SK-N-SH (cell line): Measurements from ENCODE around the gene GFI1B. TPM values are rescaled to one million over a fixed set of nuclear protein-coding genes. Genes with fewer than 3 reads are reported as not detected.

ENCODE experiments used
- CTCF ChIA-PET: fragments of 300-600, 350-600 bp; formaldehyde crosslinking; extraction: SDS; loops from one replicate; lab custom pipeline; 2021; lab: Yijun Ruan, JAX
- POLR2A ChIA-PET: fragments of 350-600 bp; sonication (Branson Sonifier 250); formaldehyde crosslinking; extraction: SDS; loops from one replicate; lab custom pipeline; 2020; ENCODE audit warnings: antibody characterized with exemption, inconsistent platforms; lab: Yijun Ruan, JAX
- DNase-seq: peaks from one replicate; pipeline ENCODE4 v3.0.0; 2012
- H2AFZ ChIP-seq: fragments of 200-600 bp; sonication (generic); 2 replicates; pipeline ENCODE4 v1.8.1; 2016; ENCODE audit warnings: antibody characterized with exemption, mild to moderate bottlenecking, low read depth
- H3F3A ChIP-seq: fragments of 200-600 bp; sonication (generic); replicated peaks from 2 replicates; pipeline ENCODE3; 2016; ENCODE audit warnings: antibody characterized with exemption, mild to moderate bottlenecking; ENCODE audit not compliant: insufficient read depth
- H3K27ac ChIP-seq, 2 experiments: fragments of 200-500 bp in 1 of 2; fragments of 200-600 bp in 1 of 2; sonication (Bioruptor generic) in 1 of 2; sonication (generic), shearing (Covaris generic) in 1 of 2; 2 replicates each; pipeline versions ENCODE4 v1.5.1 to v1.6.1; 2014 to 2016; ENCODE audit warnings: low read depth in 2 of 2, inconsistent platforms in 1 of 2, low read length in 1 of 2, mild to moderate bottlenecking in 1 of 2, mixed read lengths in 1 of 2
- H3K27me3 ChIP-seq: fragments of 200-600 bp; sonication (generic), shearing (Covaris generic); 2 replicates; pipeline ENCODE4 v1.6.1; 2016; ENCODE audit warnings: mixed run types; ENCODE audit not compliant: insufficient read depth
- H3K36me3 ChIP-seq, 2 experiments: fragments of 200-500 bp in 1 of 2; fragments of 200-600 bp in 1 of 2; sonication (Bioruptor generic) in 1 of 2; sonication (generic) in 1 of 2; replicated peaks in 1 of 2; 2 replicates each; pipeline versions ENCODE3 to v1.5.1; 2014 to 2016; ENCODE audit warnings: low read length in 1 of 2, mild to moderate bottlenecking in 1 of 2; ENCODE audit not compliant: insufficient read depth in 2 of 2, control insufficient read depth in 1 of 2
- H3K4me1 ChIP-seq, 2 experiments: fragments of 200-500 bp in 1 of 2; fragments of 200-600 bp in 1 of 2; sonication (Bioruptor generic) in 1 of 2; sonication (generic), shearing (Covaris generic) in 1 of 2; 2 replicates each; pipeline versions ENCODE4 v1.5.1 to v1.6.1; 2014 to 2016; ENCODE audit warnings: low read depth in 1 of 2, low read length in 1 of 2, mixed run types in 1 of 2; ENCODE audit not compliant: insufficient read depth in 2 of 2, control insufficient read depth in 1 of 2
- H3K4me2 ChIP-seq: fragments of 200-600 bp; sonication (generic), shearing (Covaris generic); 2 replicates; pipeline ENCODE4 v1.6.1; 2017; ENCODE audit warnings: mixed run types
- H3K4me3 ChIP-seq, 2 experiments: fragments of 200-500 bp in 1 of 2; fragments of 200-600 bp in 1 of 2; sonication (Bioruptor generic) in 1 of 2; sonication (generic), shearing (Covaris generic) in 1 of 2; 2 replicates each; pipeline versions ENCODE4 v1.5.1 to v1.8.1; 2014 to 2016; ENCODE audit warnings: low read depth in 2 of 2, inconsistent platforms in 1 of 2, low read length in 1 of 2, mild to moderate bottlenecking in 1 of 2, mixed read lengths in 1 of 2, moderate library complexity in 1 of 2
- H3K79me2 ChIP-seq: fragments of 200-600 bp; sonication (generic); 2 replicates; pipeline ENCODE4 v1.8.1; 2017; ENCODE audit warnings: mild to moderate bottlenecking; ENCODE audit not compliant: insufficient read depth
- H3K9ac ChIP-seq: fragments of 200-600 bp; sonication (generic); 2 replicates; pipeline ENCODE4 v1.6.1; 2017; ENCODE audit warnings: mixed run types
- H3K9me2 ChIP-seq: fragments of 200-600 bp; sonication (generic); 2 replicates; pipeline ENCODE4 v1.6.1; 2017; ENCODE audit warnings: mixed run types
- H3K9me3 ChIP-seq: fragments of 200-600 bp; sonication (generic); 2 replicates; pipeline ENCODE4 v1.6.1; 2017; ENCODE audit warnings: mixed run types, mild to moderate bottlenecking, moderate library complexity
- H4K20me1 ChIP-seq: fragments of 200-600 bp; sonication (generic); 2 replicates; pipeline ENCODE4 v1.6.1; 2017; ENCODE audit warnings: mild to moderate bottlenecking, mixed run types; ENCODE audit not compliant: insufficient read depth
- CHD2 ChIP-seq: fragments of 150-350 bp; IDR thresholded peaks from 2 replicates; pipeline ENCODE4 v1.6.1; 2018; ENCODE audit warnings: low read length; ENCODE audit not compliant: partially characterized antibody
- ELF1 ChIP-seq: IDR thresholded peaks from 2 replicates; pipeline ENCODE4 v1.4.0; 2012
- EZH2phosphoT487 ChIP-seq: fragments of 200-600 bp; sonication (generic); IDR thresholded peaks from 2 replicates; pipeline ENCODE4 v1.6.1; 2017; ENCODE audit warnings: low read depth, mixed run types, mild to moderate bottlenecking, antibody characterized with exemption, moderate library complexity, borderline replicate concordance
- IRF3 ChIP-seq: fragments of 150-350 bp; IDR thresholded peaks from 2 replicates; pipeline ENCODE4 v1.6.1; 2016; ENCODE audit warnings: mild to moderate bottlenecking, low read depth, low read length
- MXI1 ChIP-seq: IDR thresholded peaks from 2 replicates; pipeline ENCODE4 v1.6.1; 2012; ENCODE audit warnings: mild to moderate bottlenecking, low read depth, low read length, improper control_type of control experiment
- NFIC ChIP-seq: IDR thresholded peaks from 2 replicates; pipeline ENCODE4 v1.4.0; 2012; ENCODE audit warnings: borderline replicate concordance
- RAD21 ChIP-seq: IDR thresholded peaks from 2 replicates; pipeline ENCODE4 v1.6.1; 2012; ENCODE audit warnings: mild to moderate bottlenecking, low read length
- REST ChIP-seq: IDR thresholded peaks from 2 replicates; pipeline ENCODE4 v1.6.1; 2012; ENCODE audit warnings: mild to moderate bottlenecking, low read depth, low read length, moderate library complexity
- SIN3A ChIP-seq: IDR thresholded peaks from 2 replicates; pipeline ENCODE4 v1.6.1; 2012; ENCODE audit warnings: low read depth, mild to moderate bottlenecking, low read length, moderate library complexity, borderline replicate concordance
- TAF1 ChIP-seq: IDR thresholded peaks from 2 replicates; pipeline ENCODE4 v1.6.1; 2012; ENCODE audit warnings: low read depth, mild to moderate bottlenecking, low read length, moderate library complexity, borderline replicate concordance
- TEAD4 ChIP-seq: IDR thresholded peaks from 2 replicates; pipeline ENCODE4 v1.4.0; 2012; ENCODE audit warnings: mild to moderate bottlenecking, borderline replicate concordance; ENCODE audit not compliant: insufficient read depth
- YY1 ChIP-seq: IDR thresholded peaks from 2 replicates; pipeline ENCODE4 v1.4.0; 2012; ENCODE audit warnings: low read depth, mild to moderate bottlenecking
- ZBTB33 ChIP-seq: IDR thresholded peaks from 2 replicates; pipeline ENCODE4 v1.4.0; 2012; ENCODE audit warnings: low read depth, borderline replicate concordance
- WGBS: methylation state at CpG from one replicate; pipeline ENCODE4 v1.1.6; 2017; ENCODE audit warnings: low lambda C conversion rate; 5-methylcytosine and 5-hydroxymethylcytosine counted together
- polyA plus RNA-seq, 3 experiments: library from polyadenylated mRNA; depleted of rRNA; stranded (reverse); fragments of >200 nt; gene quantifications; 2 replicates each; pipeline ENCODE4 v1.2.3, GENCODE V29; 2012

Gene GFI1B
- polyA plus RNA-seq, 1 of the 3 experiments (the other 2 are of a cell fraction), result not detected

- CTCF ChIA-PET, result interaction anchor here (0.6 to 1.4 kb wide), 10 partner anchors 8 to 79 kb away, joined by 3 to 6 read pairs (median 3); partner anchors contain the start of gene TSC1
- H3K79me2 ChIP-seq, result no peaks in the 10 kb centered on the region
- H3K9me3 ChIP-seq, result no peaks in the 10 kb centered on the region
- H3K27me3 ChIP-seq, result peaks cover 33% of the 10 kb centered on the region; the same call in 1 of the 2 replicates
- no peak overlapping the region for H2AFZ ChIP-seq
- no peak for DNase-seq
- WGBS, result 63% methylated on average over 6 of the region's 18 CpGs
- no peaks in the 10 kb centered on the region for H4K20me1 ChIP-seq
- TF ChIP-seq ELF1 (no peak), TEAD4 (no peak), REST (no peak), EZH2phosphoT487 (no peak), TAF1 (no peak), CHD2 (no peak), IRF3 (no peak), ZBTB33 (no peak), MXI1 (no peak), RAD21 (no peak), YY1 (no peak), NFIC (no peak), SIN3A (no peak)
- H3K9me2 ChIP-seq, result no peaks in the 10 kb centered on the region
- no peak overlapping the region for H3K27ac ChIP-seq
- peaks cover 0 to 2% of the 10 kb centered on the region in 2 experiments; a peak in 1 of 4 replicates for H3K4me1 ChIP-seq
- no peaks in the 10 kb centered on the region for H3F3A ChIP-seq
- no peak overlapping the region for H3K9ac ChIP-seq
- H3K4me3 ChIP-seq, result no peak overlapping the region
- POLR2A ChIA-PET, result no interaction called here
- no peak overlapping the region for H3K4me2 ChIP-seq
- no peaks in the 10 kb centered on the region for H3K36me3 ChIP-seq
Observed at GRCh38 chr9:132973166-132973565, 5.3 kb upstream of the GFI1B start.
